Mucosa of descending colon (tissue), 3 donors: ENCODE measurements around the gene BACH2. TPM values are rescaled to one million over a fixed set of nuclear protein-coding genes. Genes with fewer than 3 reads are reported as not detected.

ENCODE experiments used
- ATAC-seq: fragments of 200-7000 bp; cut with Tn5 transposase; one replicate; pipeline ENCODE4 v1.9.1; 2020; ENCODE audit warnings: mild to moderate bottlenecking, moderate library complexity
- DNase-seq, 3 donors: peaks; one replicate each; pipeline ENCODE4 v3.0.0-alpha.2; 2020
- H3K36me3 ChIP-seq: fragments of 200-600 bp; one replicate; pipeline ENCODE4 v1.8.0; 2021; ENCODE audit warnings: low read depth, mild to moderate bottlenecking
- H3K4me1 ChIP-seq: fragments of 200-600 bp; one replicate; pipeline ENCODE4 v1.8.0; 2021; ENCODE audit warnings: low read depth, mild to moderate bottlenecking
- H3K4me3 ChIP-seq: fragments of 200-600 bp; one replicate; pipeline ENCODE4 v1.8.0; 2021; ENCODE audit warnings: mild to moderate bottlenecking
- H3K9me3 ChIP-seq: fragments of 200-600 bp; one replicate; pipeline ENCODE4 v1.8.0; 2021; ENCODE audit warnings: mild to moderate bottlenecking
- intact Hi-C, 2 donors: fragments of 100-400 bp; cut with DNase I in 1 of 2; cut with micrococcal nuclease in 1 of 2; formaldehyde crosslinking; loops; one replicate each; pipeline versions ENCODE4 v1.11.0 to v1.11.1; 2022; cut with DNase I, micrococcal nuclease
- total RNA-seq, 3 donors: library from RNA; stranded (reverse); fragmentation: NEBNext Ultra II Directional in 2 of 3; extraction: Animal tissue kit (Norgen Biotek cat#: 25700) in 2 of 3; gene quantifications; one replicate each; pipeline versions ENCODE4 v1.2.1 to v1.2.4, GENCODE V29; 2021 to 2023
- TF ChIP-seq, protein P1 (sequence below): fragments of 200-600 bp; IDR thresholded peaks from one replicate; pipeline ENCODE4 v1.8.0; 2022; ENCODE audit warnings: antibody characterized with exemption, mild to moderate bottlenecking
- donor health status: DM: no; HTN: no; CAD: no; lungs with moderate emphysema.
- donor health status: DM: no; HTN: no; CAD: no.
- donor health status: DM: no; HTN: yes; CAD: no.

BACH2 gene
- total RNA-seq, 3 donors from 2014 or later = 0.96 to 1.6 (median 1.2) TPM

DNA sequence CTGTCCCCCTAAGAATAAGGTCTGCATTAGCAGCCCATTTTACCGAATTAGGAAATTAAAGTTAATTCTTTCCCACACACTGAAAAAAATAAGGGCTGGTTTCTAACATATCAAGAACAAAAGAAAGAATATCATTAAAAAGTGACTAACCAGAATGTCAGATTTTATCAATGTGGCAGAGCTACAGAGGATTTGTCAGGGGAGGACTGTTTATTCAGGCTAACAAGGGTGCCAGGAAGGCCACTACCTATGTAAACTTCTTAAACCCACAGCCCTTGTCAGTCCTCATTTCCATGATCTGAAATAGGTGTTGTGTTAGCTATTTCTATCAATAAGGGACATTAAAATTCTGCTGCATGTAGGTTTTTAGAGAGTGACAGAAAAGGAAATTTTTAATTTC, 76.4 kb downstream of the BACH2 start:
- intact Hi-C loops = no loop called here
- H3K4me3 ChIP-seq = no peak overlapping the region
- H3K4me1 ChIP-seq = peaks cover 8% of the 10 kb centered on the region
- H3K36me3 ChIP-seq = no peaks in the 10 kb centered on the region
- peaks cover 8% of the 10 kb centered on the region for H3K9me3 ChIP-seq
- TF ChIP-seq, protein P1, sequence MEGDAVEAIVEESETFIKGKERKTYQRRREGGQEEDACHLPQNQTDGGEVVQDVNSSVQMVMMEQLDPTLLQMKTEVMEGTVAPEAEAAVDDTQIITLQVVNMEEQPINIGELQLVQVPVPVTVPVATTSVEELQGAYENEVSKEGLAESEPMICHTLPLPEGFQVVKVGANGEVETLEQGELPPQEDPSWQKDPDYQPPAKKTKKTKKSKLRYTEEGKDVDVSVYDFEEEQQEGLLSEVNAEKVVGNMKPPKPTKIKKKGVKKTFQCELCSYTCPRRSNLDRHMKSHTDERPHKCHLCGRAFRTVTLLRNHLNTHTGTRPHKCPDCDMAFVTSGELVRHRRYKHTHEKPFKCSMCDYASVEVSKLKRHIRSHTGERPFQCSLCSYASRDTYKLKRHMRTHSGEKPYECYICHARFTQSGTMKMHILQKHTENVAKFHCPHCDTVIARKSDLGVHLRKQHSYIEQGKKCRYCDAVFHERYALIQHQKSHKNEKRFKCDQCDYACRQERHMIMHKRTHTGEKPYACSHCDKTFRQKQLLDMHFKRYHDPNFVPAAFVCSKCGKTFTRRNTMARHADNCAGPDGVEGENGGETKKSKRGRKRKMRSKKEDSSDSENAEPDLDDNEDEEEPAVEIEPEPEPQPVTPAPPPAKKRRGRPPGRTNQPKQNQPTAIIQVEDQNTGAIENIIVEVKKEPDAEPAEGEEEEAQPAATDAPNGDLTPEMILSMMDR = no peak
- ATAC-seq = no peak
- no peak for DNase-seq

DNA sequence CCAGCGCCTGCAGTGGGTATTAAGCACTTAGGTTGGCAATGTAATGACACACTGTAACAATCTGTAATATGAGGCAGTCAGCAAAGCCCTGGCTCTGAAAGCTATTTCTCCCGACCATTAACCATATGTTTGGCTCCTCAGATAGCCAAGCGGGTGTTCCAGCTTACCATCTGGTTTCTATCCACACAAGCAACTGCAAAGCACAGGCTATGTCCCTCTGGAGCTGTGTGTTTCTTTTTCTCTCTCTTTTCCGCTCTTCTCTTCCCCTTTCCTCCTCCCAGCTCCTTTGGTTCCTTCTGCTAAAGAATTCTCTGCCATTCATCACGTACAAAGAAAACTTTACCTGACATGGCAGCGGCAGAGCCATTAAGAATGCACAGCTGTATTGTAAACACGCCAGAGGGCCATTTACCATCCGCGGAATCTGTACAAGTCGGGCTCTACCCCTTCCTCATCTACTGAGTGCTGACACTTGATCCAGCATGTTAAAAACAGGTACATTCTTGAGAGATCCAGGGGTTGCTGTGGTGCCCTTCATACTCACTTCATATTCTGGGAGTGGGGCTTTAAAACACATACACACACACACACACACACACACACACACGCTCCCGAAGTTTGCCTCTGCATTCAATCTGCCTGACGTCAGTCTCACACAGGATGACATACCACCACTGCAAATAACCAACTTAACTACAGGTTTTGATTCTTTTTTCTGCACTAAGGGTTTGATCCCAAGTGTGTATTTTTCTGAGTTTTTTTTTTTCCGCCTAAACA, 77.2 kb downstream of the BACH2 start:
- ATAC-seq (peak; percentile 52), DNase-seq (peak in 1 of 3 donors; percentile 35)
- Histone ChIP-seq H3K4me3 (no peak overlapping the region), H3K9me3 (peaks cover 8% of the 10 kb centered on the region), H3K4me1 (peaks cover 8% of the 10 kb centered on the region), H3K36me3 (no peaks in the 10 kb centered on the region)
- intact Hi-C loops = no loop called here
- TF ChIP-seq, protein P1 = no peak

DNA sequence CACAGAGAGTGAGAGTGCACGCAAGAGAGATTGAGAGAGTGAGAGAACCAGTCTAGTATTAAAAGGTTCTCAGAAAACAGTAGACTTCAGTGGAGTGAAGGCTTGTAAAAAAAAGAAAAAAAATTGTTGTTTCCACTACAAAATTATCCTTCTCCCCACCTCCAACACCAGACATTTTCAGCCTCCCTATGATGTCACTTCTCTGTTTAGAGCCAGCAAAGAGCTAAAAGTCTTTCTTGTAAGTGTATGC, 77.8 kb downstream of the BACH2 start:
- Histone ChIP-seq H3K9me3 (peaks cover 8% of the 10 kb centered on the region), H3K4me3 (no peak overlapping the region), H3K36me3 (no peaks in the 10 kb centered on the region), H3K4me1 (peaks cover 8% of the 10 kb centered on the region)
- TF ChIP-seq, protein P1 = no peak
- intact Hi-C loops = no loop called here
- DNase-seq = no peak
- no peak for ATAC-seq

DNA sequence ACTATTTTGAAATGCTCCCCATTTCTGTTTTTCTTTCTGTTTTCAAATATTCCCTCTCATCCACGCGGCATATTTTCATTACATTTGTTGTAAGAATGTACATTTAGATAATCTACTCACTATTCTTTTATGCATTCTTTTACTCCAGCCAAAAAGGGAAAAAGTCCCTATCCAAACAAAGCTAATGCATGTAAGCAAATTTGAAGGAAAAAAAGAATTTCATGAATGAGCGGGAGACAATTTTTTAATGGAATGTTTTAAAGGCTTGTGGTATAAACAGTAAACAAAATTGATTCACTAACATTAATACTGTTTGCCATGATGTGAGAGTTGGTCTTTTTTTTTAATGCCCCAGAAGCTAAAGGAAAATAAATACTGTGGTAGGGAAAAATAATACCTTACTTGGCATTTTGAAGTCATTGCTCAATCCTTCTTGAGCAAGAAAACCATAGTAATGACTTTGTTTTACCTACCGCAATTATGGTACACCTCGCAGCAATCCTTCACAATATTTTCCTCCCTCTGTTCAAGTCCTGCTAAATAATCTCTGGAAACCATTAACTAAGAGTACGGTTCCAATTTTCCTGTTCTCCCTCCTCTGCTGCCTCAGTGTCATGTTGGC, 79.0 kb downstream of the BACH2 start:
- TF ChIP-seq, protein P1 = no peak
- no peak overlapping the region for H3K4me3 ChIP-seq
- no peaks in the 10 kb centered on the region for H3K36me3 ChIP-seq
- H3K4me1 ChIP-seq = peaks cover 8% of the 10 kb centered on the region
- DNase-seq (no peak), ATAC-seq (peak; percentile 42)
- intact Hi-C loops = no loop called here
- no peaks in the 10 kb centered on the region for H3K9me3 ChIP-seq

DNA sequence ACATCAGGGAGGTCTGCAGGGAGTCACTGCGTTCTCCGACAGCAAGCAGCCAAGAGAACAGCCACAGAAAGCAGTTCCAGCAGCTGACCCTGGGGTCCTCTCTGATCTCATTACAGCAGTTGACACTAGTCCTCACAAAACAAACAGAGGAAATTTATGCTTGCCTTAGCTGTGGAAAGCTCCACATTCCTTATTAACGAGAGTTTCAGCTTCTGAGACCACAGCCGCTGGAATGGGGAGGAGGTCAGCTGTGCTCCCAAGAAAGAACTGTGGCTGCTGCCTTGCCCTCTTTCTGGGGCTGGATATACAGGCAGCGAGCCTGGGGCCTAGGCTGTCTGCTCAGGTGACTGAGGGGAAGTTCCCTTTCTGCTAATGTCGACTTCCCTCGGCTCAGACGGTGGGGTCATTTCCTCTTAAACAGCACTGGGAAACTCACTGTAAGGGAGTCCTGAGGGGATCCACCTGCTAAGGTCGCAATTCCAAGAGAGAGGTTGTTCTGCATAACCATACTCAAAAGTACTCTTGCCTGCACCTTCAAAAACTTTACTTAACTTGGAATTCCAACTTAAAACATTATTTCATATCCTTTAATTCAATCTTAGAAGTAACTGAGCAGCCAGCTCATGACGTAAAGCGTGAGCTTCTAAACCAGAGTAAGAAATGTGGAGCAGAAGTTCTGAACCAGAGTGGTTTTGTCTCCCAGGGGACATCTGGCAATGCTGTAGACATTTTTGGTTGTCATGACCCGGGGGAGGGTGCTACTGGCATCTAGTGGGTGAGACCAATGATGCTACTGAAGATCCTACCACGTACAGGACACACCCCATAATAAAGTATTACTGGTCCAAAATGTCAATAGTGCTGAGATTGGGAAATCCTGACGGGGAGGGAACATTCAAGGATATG, 80.3 kb downstream of the BACH2 start:
- DNase-seq (peak; percentile 23 to 50 (median 25)), ATAC-seq (no peak)
- Histone ChIP-seq H3K4me1 (peaks cover 8% of the 10 kb centered on the region), H3K4me3 (no peak overlapping the region), H3K36me3 (no peaks in the 10 kb centered on the region), H3K9me3 (no peaks in the 10 kb centered on the region)
- TF ChIP-seq, protein P1 = no peak
- intact Hi-C loops = no loop called here
